Mesendoderm (in vitro differentiated cells): ENCODE data around the gene SGMS1.

Source experiments
- DNase-seq: peaks from one replicate; pipeline ENCODE4 v3.0.0; 2013
- H2AK5ac ChIP-seq: 2 replicates; pipeline ENCODE4 v1.6.1; 2013; ENCODE audit warnings: low read length, inconsistent platforms
- H2BK120ac ChIP-seq: 2 replicates; pipeline ENCODE4 v1.6.1; 2013; ENCODE audit warnings: low read depth, mild to moderate bottlenecking, low read length, moderate library complexity, mixed read lengths
- H2BK15ac ChIP-seq: replicated peaks from 2 replicates; pipeline ENCODE4 v1.6.1; 2013; ENCODE audit warnings: low read depth, mild to moderate bottlenecking, moderate library complexity
- H2BK5ac ChIP-seq: 2 replicates; pipeline ENCODE4 v1.6.1; 2013; ENCODE audit warnings: low read length, inconsistent platforms
- H3K18ac ChIP-seq: 2 replicates; pipeline ENCODE4 v1.6.1; 2013; ENCODE audit warnings: mild to moderate bottlenecking, low read length, mixed read lengths
- H3K23ac ChIP-seq: one replicate; pipeline ENCODE4 v1.6.1; 2013; ENCODE audit warnings: low read length
- H3K27ac ChIP-seq: 2 replicates; pipeline ENCODE4 v1.5.1; 2013; ENCODE audit warnings: low read depth, mild to moderate bottlenecking, inconsistent platforms, low read length, moderate library complexity
- H3K27me3 ChIP-seq: 2 replicates; pipeline ENCODE4 v1.6.1; 2013; ENCODE audit warnings: low read length, control low read depth, mild to moderate bottlenecking, inconsistent platforms; ENCODE audit not compliant: insufficient read depth, poor library complexity
- H3K36me3 ChIP-seq: 2 replicates; pipeline ENCODE4 v1.6.1; 2013; ENCODE audit warnings: low read length, inconsistent platforms; ENCODE audit not compliant: control insufficient read depth, insufficient read depth
- H3K4ac ChIP-seq: one replicate; pipeline ENCODE4 v1.6.1; 2013; ENCODE audit warnings: low read depth, mild to moderate bottlenecking, low read length, moderate library complexity
- H3K4me1 ChIP-seq: 2 replicates; pipeline ENCODE4 v1.6.1; 2013; ENCODE audit warnings: low read depth, low read length, inconsistent platforms; ENCODE audit not compliant: control insufficient read depth
- H3K4me2 ChIP-seq: 2 replicates; pipeline ENCODE4 v1.6.1; 2013; ENCODE audit warnings: low read length
- H3K4me3 ChIP-seq: 2 replicates; pipeline ENCODE4 v1.5.1; 2013; ENCODE audit warnings: mild to moderate bottlenecking, low read length
- H3K56ac ChIP-seq: one replicate; pipeline ENCODE4 v1.6.1; 2013; ENCODE audit warnings: low read length
- H3K79me1 ChIP-seq: 2 replicates; pipeline ENCODE4 v1.6.1; 2013; ENCODE audit warnings: low read length, inconsistent platforms
- H3K79me2 ChIP-seq: 2 replicates; pipeline ENCODE4 v1.6.1; 2013; ENCODE audit warnings: mild to moderate bottlenecking, low read length; ENCODE audit not compliant: control insufficient read depth, insufficient read depth
- H3K9ac ChIP-seq: 2 replicates; pipeline ENCODE4 v1.6.1; 2013; ENCODE audit warnings: low read length, inconsistent platforms
- H4K5ac ChIP-seq: one replicate; pipeline ENCODE4 v1.6.1; 2013; ENCODE audit warnings: low read length
- H4K8ac ChIP-seq: one replicate; pipeline ENCODE4 v1.6.1; 2013; ENCODE audit warnings: low read depth, mild to moderate bottlenecking, control low read depth, low read length, moderate library complexity
- WGBS: extraction: QIAGEN DNeasy Blood & Tissue Kit; methylation state at CpG from one replicate; pipeline ENCODE4 v1.1.7; 2013; ENCODE audit warnings: low lambda C conversion rate, missing lambda C conversion rate; ENCODE audit not compliant: insufficient coverage; ENCODE audit errors: extremely low coverage; 5-methylcytosine and 5-hydroxymethylcytosine counted together

SGMS1 gene

DNA sequence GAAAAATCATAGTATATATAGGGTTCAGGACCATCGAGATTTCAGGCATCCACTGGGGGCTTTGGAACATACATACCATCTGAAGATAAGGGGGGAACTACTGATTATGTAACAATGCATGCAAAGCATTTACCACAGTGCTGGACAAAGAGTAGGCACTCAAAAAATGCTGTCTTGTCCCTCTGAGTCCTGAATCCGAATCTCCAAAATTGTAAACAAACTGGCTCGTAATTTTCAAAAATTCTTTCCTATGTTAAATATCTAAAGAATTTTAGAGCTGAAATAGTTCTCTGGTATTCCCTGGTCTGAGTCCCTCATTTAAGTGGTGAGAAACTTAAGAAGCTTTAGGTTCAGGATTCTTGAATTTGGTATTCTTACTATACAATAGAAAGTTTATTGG lies 204.7 kb downstream of the SGMS1 start:
- no peak overlapping the region for H3K27ac ChIP-seq
- H3K4me1 ChIP-seq: no peaks in the 10 kb centered on the region
- no peak overlapping the region for H2AK5ac ChIP-seq
- H3K79me2 ChIP-seq: peaks cover 11% of the 10 kb centered on the region
- no peak for DNase-seq
- no peak overlapping the region for H3K9ac ChIP-seq
- no peak overlapping the region for H3K4ac ChIP-seq
- no peak overlapping the region for H3K56ac ChIP-seq
- H2BK120ac ChIP-seq: no peak overlapping the region
- H3K27me3 ChIP-seq: no peaks in the 10 kb centered on the region
- no peak overlapping the region for H2BK5ac ChIP-seq
- peaks cover 5% of the 10 kb centered on the region for H3K79me1 ChIP-seq
- H3K36me3 ChIP-seq: no peaks in the 10 kb centered on the region
- whole genome bisulfite sequencing: no CpG with 5 or more reads among the region's 3 CpGs
- H4K8ac ChIP-seq: no peak overlapping the region
- H3K4me3 ChIP-seq: no peak overlapping the region
- H2BK15ac ChIP-seq: no peak overlapping the region
- no peak overlapping the region for H3K23ac ChIP-seq
- no peak overlapping the region for H3K4me2 ChIP-seq
- no peak overlapping the region for H3K18ac ChIP-seq
- H4K5ac ChIP-seq: no peak overlapping the region

DNA sequence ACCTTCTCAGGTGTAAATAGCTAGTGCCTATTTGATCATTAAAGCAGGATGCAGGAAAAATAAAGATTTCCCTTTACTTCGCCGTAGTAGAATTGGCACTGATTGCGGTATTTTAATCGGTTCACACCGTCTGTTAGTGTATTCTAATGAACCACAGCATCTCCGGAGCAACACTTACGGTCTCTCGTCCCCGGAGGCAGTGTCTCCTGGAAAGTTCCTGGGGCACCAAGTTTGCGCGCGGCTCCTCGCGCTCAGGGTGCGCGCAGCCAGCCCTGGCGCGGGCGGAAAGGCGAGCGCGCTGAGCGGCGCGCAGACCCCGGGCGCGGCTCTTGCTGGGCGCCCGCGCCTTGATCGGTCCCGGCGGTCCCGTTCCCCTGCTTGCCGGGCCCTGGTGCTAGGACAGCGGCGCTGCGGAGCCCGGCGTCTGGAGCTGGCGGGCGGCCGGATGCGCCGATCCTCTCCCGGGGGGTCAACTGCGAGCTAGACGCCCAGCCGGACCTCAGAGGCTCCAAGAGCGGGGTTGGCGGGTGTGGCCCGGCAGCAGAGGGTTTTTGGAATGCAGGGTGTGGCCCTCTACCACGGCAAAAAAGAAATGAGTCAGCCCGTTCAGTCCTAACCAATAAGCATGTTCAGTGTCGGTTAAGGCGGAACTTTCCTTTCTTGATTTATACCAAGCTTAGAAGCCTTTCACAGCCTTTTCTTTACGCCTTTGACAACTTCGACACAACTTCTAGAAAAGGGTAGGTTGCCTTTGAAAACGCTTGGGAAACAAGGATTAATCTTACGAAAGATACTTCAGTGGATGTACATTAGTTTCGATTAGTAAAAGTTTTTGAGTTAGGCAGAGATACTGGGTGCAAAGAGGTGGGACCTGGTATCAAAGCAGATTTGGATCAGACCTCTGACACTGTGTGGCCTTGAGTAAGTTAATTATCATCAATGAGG lies 205.6 kb downstream of the SGMS1 start:
- Histone ChIP-seq H3K27ac (peak overlapping the region; percentile 29), H2AK5ac (no peak overlapping the region), H3K4me3 (peak overlapping the region; percentile 59), H3K9ac (peak overlapping the region; percentile 69), H3K79me1 (peaks cover 8% of the 10 kb centered on the region), H3K56ac (peak overlapping the region; percentile 82), H3K36me3 (no peaks in the 10 kb centered on the region), H2BK5ac (no peak overlapping the region), H2BK120ac (peak overlapping the region; percentile 61), H3K27me3 (no peaks in the 10 kb centered on the region), H3K79me2 (peaks cover 16% of the 10 kb centered on the region), H3K23ac (no peak overlapping the region), H3K4me1 (peaks cover 3% of the 10 kb centered on the region), H3K4ac (peak overlapping the region; percentile 45), H3K4me2 (peak overlapping the region; percentile 75), H2BK15ac (peak overlapping the region; percentile 97), H4K5ac (no peak overlapping the region), H3K18ac (peak overlapping the region; percentile 92), H4K8ac (no peak overlapping the region)
- DNase-seq: peak; percentile 93
- WGBS: 100% methylated on average over 2 of the region's 62 CpGs

- Histone ChIP-seq H3K4me3 (peak overlapping the region; percentile 59), H3K18ac (peak overlapping the region; percentile 92), H3K4me1 (peaks cover 5% of the 10 kb centered on the region), H3K4me2 (peak overlapping the region; percentile 75), H3K4ac (peak overlapping the region; percentile 45), H2BK120ac (no peak overlapping the region), H2AK5ac (no peak overlapping the region), H2BK5ac (no peak overlapping the region), H2BK15ac (no peak overlapping the region), H3K56ac (peak overlapping the region; percentile 82), H3K9ac (peak overlapping the region; percentile 69), H3K27ac (peak overlapping the region; percentile 29), H4K8ac (no peak overlapping the region), H3K79me2 (peaks cover 18% of the 10 kb centered on the region), H3K27me3 (no peaks in the 10 kb centered on the region), H3K36me3 (no peaks in the 10 kb centered on the region), H3K23ac (no peak overlapping the region), H4K5ac (no peak overlapping the region), H3K79me1 (peaks cover 9% of the 10 kb centered on the region)
- DNase-seq: no peak
- WGBS: no CpG with 5 or more reads among the region's 6 CpGs
These were observed 206.3 kb downstream of the SGMS1 start for GRCh38 chr10:50417486-50417885.

DNA sequence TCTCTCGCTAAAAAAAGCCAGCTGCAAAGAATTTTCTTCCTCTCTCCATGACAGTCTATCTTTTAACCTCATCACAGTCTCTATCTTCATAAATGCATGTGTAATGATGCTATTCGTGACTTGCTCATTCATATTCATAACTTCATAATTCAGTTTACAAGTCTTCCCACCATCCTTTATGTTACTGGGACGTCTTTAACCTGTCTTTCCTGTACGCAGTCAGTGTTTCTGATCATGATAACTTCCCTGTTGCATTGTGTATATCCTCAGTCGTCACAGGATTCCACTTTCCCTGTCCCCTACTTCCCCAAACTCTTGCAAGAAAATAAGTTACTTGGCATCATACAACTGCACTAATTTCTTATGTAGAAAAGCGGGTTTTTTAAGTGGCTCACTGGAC lies 206.9 kb downstream of the SGMS1 start:
- Histone ChIP-seq H3K4me3 (no peak overlapping the region), H3K9ac (no peak overlapping the region), H3K56ac (peak overlapping the region; percentile 59), H2BK15ac (no peak overlapping the region), H3K4me1 (peaks cover 9% of the 10 kb centered on the region), H2AK5ac (no peak overlapping the region), H3K4me2 (no peak overlapping the region), H3K79me1 (peaks cover 9% of the 10 kb centered on the region), H4K5ac (no peak overlapping the region), H3K36me3 (no peaks in the 10 kb centered on the region), H3K27ac (no peak overlapping the region), H3K27me3 (no peaks in the 10 kb centered on the region), H3K79me2 (peaks cover 19% of the 10 kb centered on the region), H3K18ac (no peak overlapping the region), H4K8ac (no peak overlapping the region), H3K23ac (no peak overlapping the region), H3K4ac (no peak overlapping the region), H2BK5ac (no peak overlapping the region), H2BK120ac (no peak overlapping the region)
- no peak for DNase-seq
- WGBS: no CpG with 5 or more reads among the region's 6 CpGs

GRCh38 chr10:50416181-50416824 lies 207.5 kb downstream of the SGMS1 start:
- no peaks in the 10 kb centered on the region for H3K36me3 ChIP-seq
- WGBS: no CpG with 5 or more reads among the region's 2 CpGs
- no peaks in the 10 kb centered on the region for H3K27me3 ChIP-seq
- H2BK5ac ChIP-seq: no peak overlapping the region
- DNase-seq: no peak
- H3K4me1 ChIP-seq: peaks cover 9% of the 10 kb centered on the region
- H3K56ac ChIP-seq: no peak overlapping the region
- H2AK5ac ChIP-seq: no peak overlapping the region
- no peak overlapping the region for H3K27ac ChIP-seq
- H3K9ac ChIP-seq: no peak overlapping the region
- no peak overlapping the region for H4K8ac ChIP-seq
- no peak overlapping the region for H2BK120ac ChIP-seq
- no peak overlapping the region for H3K4me2 ChIP-seq
- no peak overlapping the region for H4K5ac ChIP-seq
- no peak overlapping the region for H3K4ac ChIP-seq
- peaks cover 24% of the 10 kb centered on the region for H3K79me2 ChIP-seq
- peaks cover 12% of the 10 kb centered on the region for H3K79me1 ChIP-seq
- H2BK15ac ChIP-seq: no peak overlapping the region
- H3K18ac ChIP-seq: no peak overlapping the region
- no peak overlapping the region for H3K23ac ChIP-seq
- no peak overlapping the region for H3K4me3 ChIP-seq
